ENCODE measurements around the gene OR10A3.

The OR10A3 gene

GRCh38 chr11:7936615-7937014 lies 4.9 kb downstream of the OR10A3 start:
- no peak for DNase-seq

DNA sequence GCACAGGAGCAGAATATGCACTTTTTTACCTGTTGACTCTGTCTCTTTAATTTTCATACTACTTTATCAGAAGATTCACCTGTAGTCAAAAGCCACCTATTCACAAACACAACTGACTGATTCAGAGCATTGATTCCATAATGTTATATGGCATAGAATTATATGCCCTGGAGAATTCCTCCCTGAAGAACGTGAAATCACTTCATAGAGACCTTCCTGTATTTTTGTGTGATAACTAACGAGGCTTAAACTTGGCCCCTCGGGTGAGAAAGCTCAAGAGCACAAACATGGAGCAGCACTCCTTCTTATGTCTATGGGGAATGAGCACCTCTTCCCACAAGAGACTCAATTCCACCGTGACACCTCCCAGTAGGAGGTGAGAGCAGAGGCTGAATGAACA lies 10.3 kb downstream of the OR10A3 start, which contains the start of gene OR10A6:
Gene OR10A6, minus strand, starts transcription at position 101 of the 400 bp plus-strand sequence. CDS start 2,606 bp downstream, outside the sequence.
- no peak for DNase-seq

GRCh38 chr11:7927635-7928034 lies 13.9 kb downstream of the OR10A3 start:
- DNase-seq = no peak

DNA sequence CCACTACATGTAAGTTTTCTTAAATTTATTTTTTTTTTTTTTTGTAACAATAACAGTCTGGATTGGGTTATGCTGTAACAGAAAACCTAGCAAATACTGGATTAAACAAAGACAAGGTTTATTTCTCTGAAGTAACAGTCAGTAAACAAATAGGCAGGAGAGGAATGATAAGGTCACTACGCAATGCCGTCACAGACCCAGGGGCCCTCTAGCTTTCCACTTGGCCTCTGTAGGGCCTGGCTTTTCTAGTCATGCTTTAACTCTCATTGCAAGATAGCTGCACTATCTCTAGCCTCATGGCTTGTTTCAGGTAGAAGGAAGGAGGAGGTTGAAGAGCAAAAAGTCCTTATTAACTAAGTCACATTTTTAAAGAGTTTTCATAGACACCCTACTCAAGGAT lies 17.0 kb downstream of the OR10A3 start:
- DNase-seq = no peak

DNA sequence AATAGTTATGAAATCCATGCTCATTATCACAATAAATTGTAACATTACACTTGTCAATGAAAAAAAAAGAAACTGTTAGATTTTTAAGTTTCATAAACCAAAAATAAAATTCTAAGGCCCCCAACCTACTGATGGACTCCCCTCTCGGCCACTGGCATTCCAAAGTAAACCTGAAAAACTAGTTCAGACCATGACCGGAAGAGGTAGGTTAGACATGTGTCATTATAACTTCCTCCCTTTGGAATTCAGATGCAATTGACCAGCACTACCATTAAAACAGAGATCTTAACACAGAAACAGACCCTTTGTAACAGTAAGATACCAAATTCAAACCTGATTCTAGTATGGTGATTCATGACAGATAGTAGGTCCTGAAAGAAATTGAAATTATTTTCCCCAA lies 23.4 kb downstream of the OR10A3 start:
- DNase-seq = no peak

DNA sequence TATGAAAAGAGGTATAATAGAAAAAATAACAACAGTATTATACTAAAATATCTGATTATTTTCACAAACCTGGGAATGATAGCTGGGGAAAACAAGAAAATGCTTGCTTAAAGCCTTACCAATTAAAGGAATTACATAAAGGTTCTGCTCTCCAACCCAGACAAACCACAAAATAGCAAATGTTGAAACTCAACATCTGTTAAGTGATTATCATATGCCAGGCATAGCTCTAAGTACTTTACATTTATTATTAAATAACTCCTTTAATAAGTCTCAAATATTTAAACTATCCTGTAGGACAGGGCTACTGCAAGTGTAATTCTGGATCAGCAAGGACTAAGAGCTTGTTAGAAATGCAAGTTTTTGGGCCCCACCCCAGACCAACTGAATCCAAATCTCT lies 30.5 kb downstream of the OR10A3 start:
- DNase-seq = no peak

- DNase-seq = no peak
Observed at GRCh38 chr11:7910286-7910788, 31.2 kb downstream of the OR10A3 start.

- DNase-seq = no peak
Observed at GRCh38 chr11:7909585-7910285, 31.8 kb downstream of the OR10A3 start.

DNA sequence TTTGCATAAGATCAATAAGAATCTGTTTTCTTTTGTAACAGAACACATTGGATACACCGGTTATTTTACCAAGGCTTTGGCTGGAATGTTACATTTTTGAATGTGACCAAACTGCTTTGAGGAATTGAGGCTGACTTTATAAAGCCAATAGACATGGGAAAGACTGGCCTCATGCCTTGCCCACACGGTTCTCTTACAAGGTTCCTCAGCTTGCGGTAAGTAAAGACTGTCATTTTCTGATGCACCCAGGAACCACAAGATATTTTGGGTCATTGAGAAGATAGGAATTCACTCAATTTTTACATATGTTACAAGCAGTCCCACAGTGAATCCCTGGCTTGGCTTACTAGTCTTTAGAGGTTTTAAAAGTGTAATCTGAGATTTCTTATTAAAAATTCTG lies 34.4 kb downstream of the OR10A3 start:
- no peak for DNase-seq

DNA sequence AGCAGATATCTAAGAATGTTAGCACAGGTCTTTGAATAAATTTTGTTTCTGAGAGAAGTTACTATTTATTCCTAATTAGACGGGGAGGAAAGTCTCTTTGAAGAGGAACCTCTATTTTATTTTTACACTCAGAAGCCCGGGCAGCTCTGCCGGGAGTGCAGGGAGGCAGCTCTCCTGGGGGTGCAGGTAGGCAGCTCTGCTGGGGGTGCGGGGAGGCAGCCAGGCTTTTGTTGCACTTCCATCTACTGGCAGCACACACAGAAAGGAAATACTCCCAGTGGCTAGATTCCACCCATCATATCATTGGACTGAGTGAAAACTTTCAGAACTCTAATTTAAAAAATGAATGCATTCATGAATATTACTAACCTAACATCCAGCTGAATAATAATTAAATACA lies 35.0 kb downstream of the OR10A3 start:
- DNase-seq = no peak

GRCh38 chr11:7905961-7906429 lies 35.5 kb downstream of the OR10A3 start:
- DNase-seq = no peak

DNA sequence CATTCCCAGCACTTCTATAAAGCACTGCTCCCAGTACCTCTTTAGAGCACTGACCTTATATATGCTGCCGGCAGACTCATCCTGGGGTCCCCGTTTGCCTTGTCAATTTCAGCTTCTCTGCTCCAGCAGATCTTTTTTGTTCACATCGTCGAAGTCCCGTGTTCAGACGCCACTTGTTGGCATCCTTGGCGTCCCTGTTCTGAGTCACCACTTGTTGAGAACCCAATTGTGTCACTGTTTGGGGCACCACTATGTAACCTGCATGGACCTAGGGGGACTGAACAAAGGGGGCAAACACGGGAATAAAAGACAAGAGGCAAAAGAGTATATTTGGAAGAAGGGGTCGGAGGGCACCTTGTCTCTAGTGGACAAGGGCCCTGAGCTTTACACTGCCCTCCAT lies 36.0 kb downstream of the OR10A3 start:
- DNase-seq = no peak

- DNase-seq = no peak
Observed at GRCh38 chr11:7904917-7905316, 36.6 kb downstream of the OR10A3 start.

GRCh38 chr11:7903940-7904339 lies 37.6 kb downstream of the OR10A3 start:
- no peak for DNase-seq

- no peak for DNase-seq
Observed at GRCh38 chr11:7901319-7901854, 40.1 kb downstream of the OR10A3 start.

DNA sequence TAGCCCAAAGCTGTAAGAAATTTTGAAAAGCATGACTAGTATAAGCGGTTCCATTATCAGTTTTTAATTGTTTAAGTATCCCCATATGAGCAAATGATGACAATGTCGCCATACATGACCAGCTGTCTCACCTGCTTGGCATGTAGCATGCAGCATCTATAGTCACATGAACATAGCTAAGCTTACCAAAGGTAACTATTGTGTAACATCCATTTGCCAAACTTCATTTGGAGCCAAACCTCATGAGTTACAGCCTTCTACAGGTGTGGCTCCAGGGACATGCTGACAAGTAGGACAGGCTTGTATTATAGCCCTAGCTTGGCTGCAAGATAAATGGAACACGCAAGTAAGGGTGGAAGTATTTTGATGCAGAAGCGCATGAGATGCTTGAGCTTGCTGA lies 40.8 kb downstream of the OR10A3 start:
- no peak for DNase-seq

DNA sequence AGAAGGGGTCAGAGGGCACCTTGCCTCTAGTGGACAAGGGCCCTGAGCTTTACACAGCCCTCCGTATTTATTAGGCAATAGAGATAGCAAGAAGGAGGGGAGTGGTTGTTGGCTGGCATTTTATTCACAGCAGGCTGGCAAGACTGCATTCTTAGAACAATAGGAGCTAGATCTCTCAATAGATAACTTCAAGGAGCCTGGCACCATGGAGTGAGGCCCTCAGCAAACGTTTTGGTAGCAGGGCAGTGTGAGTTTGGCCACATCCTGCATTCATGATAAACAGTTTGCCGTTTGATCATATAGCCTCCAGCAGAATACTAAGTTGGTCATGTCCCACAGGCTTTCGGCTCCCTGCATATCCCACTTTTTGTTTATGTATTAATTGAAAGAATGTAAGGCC lies 42.1 kb downstream of the OR10A3 start:
- no peak for DNase-seq

- DNase-seq = no peak
Observed at GRCh38 chr11:7898666-7899283, 42.7 kb downstream of the OR10A3 start.

- no peak for DNase-seq
Observed at GRCh38 chr11:7896009-7896785, 45.3 kb downstream of the OR10A3 start.

DNA sequence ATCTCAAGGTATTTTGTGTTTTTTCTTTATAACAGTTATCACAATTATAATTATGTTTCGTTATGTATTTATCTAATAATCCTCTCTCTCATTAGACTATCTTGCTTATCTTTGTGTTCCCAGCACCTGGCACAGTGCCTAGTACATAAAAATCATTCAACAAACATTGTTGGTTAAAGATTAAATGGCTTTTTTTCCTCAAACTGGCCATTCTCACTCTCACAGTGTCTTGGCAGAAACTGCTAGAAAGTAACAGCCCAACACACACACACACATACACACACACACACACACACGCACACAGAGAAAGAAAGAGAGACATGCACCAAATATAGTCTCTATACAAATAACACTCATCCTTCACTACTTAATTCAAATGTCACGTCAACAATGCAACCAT lies 47.3 kb downstream of the OR10A3 start:
- DNase-seq = no peak

DNA sequence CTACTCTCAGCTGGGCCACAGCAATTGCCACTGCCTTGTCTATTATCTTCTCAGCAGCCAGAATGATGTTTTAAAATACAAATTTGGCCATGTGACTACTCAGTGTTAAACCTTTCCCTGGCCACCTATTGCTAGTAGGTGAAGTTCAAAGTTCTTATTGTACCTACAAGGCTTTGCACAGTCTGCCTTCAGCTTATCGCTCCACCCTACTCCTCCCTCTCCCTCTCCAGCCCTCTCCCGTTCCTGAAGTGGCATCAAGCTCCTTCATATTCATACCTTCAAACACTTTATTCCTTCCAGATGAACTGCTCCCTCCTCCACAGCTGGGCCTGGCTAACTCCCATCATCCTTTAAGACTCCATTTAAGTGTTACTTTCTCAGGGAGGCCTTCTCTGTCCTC lies 47.7 kb downstream of the OR10A3 start:
- no peak for DNase-seq

DNA sequence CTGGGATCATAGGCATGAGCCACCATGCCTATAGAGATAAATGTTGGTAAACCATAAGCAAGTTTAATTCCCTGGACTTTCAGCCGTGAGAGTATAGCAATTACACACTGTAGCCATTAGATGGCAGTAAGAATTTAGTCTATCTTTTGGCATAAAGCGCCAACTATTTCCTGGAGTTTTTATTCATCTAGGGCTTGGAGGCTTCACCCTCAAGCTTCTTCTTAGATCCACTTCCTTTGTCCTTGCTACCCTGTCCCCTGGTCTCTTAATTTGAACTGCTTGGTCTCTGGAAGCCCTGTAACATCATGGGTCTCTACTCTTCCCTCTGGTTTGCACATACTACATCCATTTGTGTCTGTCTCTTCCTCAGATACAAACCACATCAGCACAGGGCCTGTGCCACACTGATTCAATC lies 48.7 kb downstream of the OR10A3 start:
- no peak for DNase-seq

DNA sequence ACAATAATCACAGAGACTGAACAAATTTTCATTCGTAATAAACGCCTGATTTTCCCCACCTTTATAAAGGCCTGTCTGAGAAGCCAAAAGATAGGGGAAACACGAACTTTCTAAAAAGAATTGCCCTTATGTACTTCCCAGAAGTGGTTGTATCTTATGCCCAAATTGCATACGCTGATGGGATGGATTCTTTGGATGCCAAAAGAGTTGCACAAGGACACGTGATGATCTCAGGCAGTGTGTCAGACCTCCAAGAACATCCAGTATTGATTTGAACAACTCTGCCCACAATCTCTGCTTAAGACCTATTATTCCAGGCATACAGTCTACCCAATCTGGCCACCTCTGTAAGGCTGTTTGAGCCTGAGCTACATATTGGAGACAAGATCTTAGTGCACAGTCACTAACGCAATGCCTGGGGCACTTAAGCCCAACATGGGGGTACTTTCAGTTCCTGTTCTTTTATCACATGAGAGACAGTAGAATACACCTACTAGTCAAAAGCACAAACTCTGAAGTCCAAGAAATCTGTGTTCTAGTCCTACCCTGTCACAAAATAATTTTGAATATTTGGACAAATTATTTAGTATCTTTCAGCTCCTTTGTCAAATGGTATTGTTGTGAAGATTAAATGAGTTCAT lies 49.3 kb downstream of the OR10A3 start:
- DNase-seq = no peak
